K562 (cell line): ENCODE data around the gene TMEM88. TPM values are rescaled to one million over a fixed set of nuclear protein-coding genes. Genes with fewer than 3 reads are reported as not detected.

Experiments used
- ATAC-seq: fragments of 200-7000 bp; cut with Tn5 transposase; 3 replicates; pipeline ENCODE4 v1.9.1; 2020; ENCODE audit warnings: moderate library complexity
- BruUV-seq: library from RNA; stranded (reverse); fragments of 400-500 nt; replicated peaks from 2 replicates; lab custom pipeline; 2021; lab: Mats Ljungman, UMichigan
- CTCF ChIA-PET: fragments of 300-600 bp; formaldehyde crosslinking; extraction: SDS; loops from one replicate; lab custom pipeline; 2021; ENCODE audit warnings: low intra/inter-chr PET ratio; lab: Yijun Ruan, JAX
- POLR2A ChIA-PET: fragments of 300-600, 350-650 bp; sonication (Branson Sonifier 250); formaldehyde crosslinking; extraction: SDS; loops from one replicate; lab custom pipeline; 2021; ENCODE audit warnings: antibody characterized with exemption, inconsistent platforms; lab: Yijun Ruan, JAX
- DNase-seq, 4 experiments: peaks; one replicate each; pipeline versions ENCODE4 v3.0.0 to v3.0.0-alpha.2; 2011 to 2018; ENCODE audit warnings: low spot score in 3 of 4, mixed read lengths in 3 of 4; ENCODE audit errors: extremely low read depth in 1 of 4
- FAIRE-seq: peaks from 2 replicates; lab custom pipeline; 2011; peaks lifted over from hg19 to GRCh38; lab: Jason Lieb, UNC
- H2AFZ ChIP-seq: 2 replicates; pipeline ENCODE4 v1.6.0; 2011; ENCODE audit warnings: low read depth, low read length, control low read depth, inconsistent platforms
- H3K27ac ChIP-seq: fragments of 200-600 bp; 3 replicates; pipeline ENCODE4 v1.8.0; 2011; ENCODE audit warnings: low read depth, mild to moderate bottlenecking, control low read depth, inconsistent platforms, low read length, moderate library complexity, mixed read lengths; ENCODE audit errors: extremely low read depth
- H3K27me3 ChIP-seq, 2 experiments: fragments of 300-600 bp in 1 of 2; 2 replicates in 1 of 2; 3 replicates in 1 of 2; pipeline versions ENCODE4 v1.6.0 to v1.8.0; 2011; ENCODE audit warnings: inconsistent platforms in 2 of 2, low read length in 2 of 2, mild to moderate bottlenecking in 1 of 2, mixed read lengths in 1 of 2, moderate library complexity in 1 of 2; ENCODE audit not compliant: control insufficient read depth in 2 of 2, insufficient read depth in 2 of 2
- H3K36me3 ChIP-seq: fragments of 300-600 bp; 3 replicates; pipeline ENCODE4 v1.8.0; 2011; ENCODE audit warnings: mild to moderate bottlenecking, low read length, inconsistent platforms; ENCODE audit not compliant: control insufficient read depth, insufficient read depth
- H3K4me1 ChIP-seq, 2 experiments: fragments of 200-600 bp in 1 of 2; replicated peaks in 1 of 2; 2 replicates in 1 of 2; 3 replicates in 1 of 2; pipeline versions ENCODE4 v1.5.1 to v1.8.0; 2011; ENCODE audit warnings: inconsistent platforms in 2 of 2, low read length in 2 of 2, mild to moderate bottlenecking in 1 of 2, mixed read lengths in 1 of 2, moderate library complexity in 1 of 2; ENCODE audit not compliant: control insufficient read depth in 2 of 2, insufficient read depth in 2 of 2
- H3K4me2 ChIP-seq: 2 replicates; pipeline ENCODE4 v1.6.1; 2011; ENCODE audit warnings: low read length, control low read depth, inconsistent platforms, mixed read lengths; ENCODE audit not compliant: insufficient read depth
- H3K4me3 ChIP-seq: fragments of 200-600 bp; sonication (generic), shearing (Covaris generic); 2 replicates; pipeline ENCODE4 v1.5.1; 2016; ENCODE audit warnings: control low read depth, inconsistent platforms
- H3K79me2 ChIP-seq: fragments of 200-600 bp; 3 replicates; pipeline ENCODE4 v1.8.0; 2011; ENCODE audit warnings: low read length, inconsistent platforms; ENCODE audit not compliant: control insufficient read depth, insufficient read depth
- H3K9ac ChIP-seq, 2 experiments: 2 replicates each; pipeline versions ENCODE4 v1.6.0 to v1.6.1; 2011; ENCODE audit warnings: low read depth in 2 of 2, low read length in 2 of 2, control low read depth in 1 of 2, inconsistent platforms in 1 of 2, mild to moderate bottlenecking in 1 of 2, mixed read lengths in 1 of 2; ENCODE audit not compliant: insufficient read depth in 1 of 2
- H3K9me1 ChIP-seq: one replicate; pipeline ENCODE4 v1.6.0; 2011; ENCODE audit warnings: inconsistent platforms, mild to moderate bottlenecking, low read length, moderate library complexity; ENCODE audit not compliant: control insufficient read depth, insufficient read depth
- H3K9me3 ChIP-seq: replicated peaks from 2 replicates; pipeline ENCODE4 v1.5.1; 2011; ENCODE audit warnings: low read depth, low read length, inconsistent platforms; ENCODE audit not compliant: control insufficient read depth, insufficient read depth
- H4K20me1 ChIP-seq: replicated peaks from 2 replicates; pipeline ENCODE4 v1.6.1; 2011; ENCODE audit warnings: low read length, inconsistent platforms, mixed read lengths; ENCODE audit not compliant: control insufficient read depth, insufficient read depth
- POLR3A ChIP-seq: IDR thresholded peaks from 2 replicates; pipeline ENCODE4 v1.6.1; 2011; ENCODE audit warnings: borderline replicate concordance, mild to moderate bottlenecking, moderate library complexity; ENCODE audit not compliant: insufficient read length, insufficient read depth; ENCODE audit errors: extremely low read depth
- POU5F1 ChIP-seq: fragments of 150-350 bp; IDR thresholded peaks from 2 replicates; pipeline ENCODE4 v1.6.1; 2014; ENCODE audit warnings: borderline replicate concordance, low read length, low read depth, mild to moderate bottlenecking; ENCODE audit not compliant: partially characterized antibody
- ZNF408 ChIP-seq: fragments of 250-450 bp; sonication (Bioruptor Pico); IDR thresholded peaks from 2 replicates; pipeline ENCODE4 v1.4.0; 2020; ENCODE audit warnings: low read depth, mild to moderate bottlenecking, moderate library complexity
- WGBS: fragments of 100-300 bp; shearing (Covaris generic); methylation state at CpG from one replicate; pipeline ENCODE4 v1.1.6; 2016; ENCODE audit warnings: low coverage, mixed read lengths; ENCODE audit not compliant: insufficient coverage; ENCODE audit errors: missing lambda C conversion rate; 5-methylcytosine and 5-hydroxymethylcytosine counted together
- in situ Hi-C: fragments of 300-500 bp; cut with MboI; formaldehyde crosslinking; loops from 4 replicates; pipeline ENCODE4 v1.15.0; 2018; ENCODE audit warnings: inconsistent platforms, mixed read lengths
- intact Hi-C: fragments of 100-400 bp; cut with micrococcal nuclease; formaldehyde crosslinking; loops from 2 replicates; pipeline ENCODE4 v1.14.2; 2022
- polyA plus RNA-seq, 8 experiments: library from polyadenylated mRNA; depleted of rRNA in 4 of 8; stranded (reverse) in 5 of 8; unstranded in 3 of 8; fragments of >200 nt; fragmentation: Nextera tagmentation in 2 of 8; fragmentation: Illumina TruSeq in 1 of 8; extraction: Ambion mirVana in 2 of 8; extraction: Trizol in 1 of 8; gene quantifications; 2 replicates each; pipeline versions ENCODE4 v1.2.1 to v1.2.3, GENCODE V29; 2011 to 2014; ENCODE audit warnings: inconsistent platforms in 1 of 8, missing spikeins in 1 of 8
- total RNA-seq, 7 experiments: library from RNA; depleted of rRNA in 6 of 7; stranded (reverse); fragments of >200 nt in 6 of 7; fragmentation: Illumina TruSeq in 2 of 7; extraction: Trizol in 2 of 7; gene quantifications; 2 replicates each; pipeline versions ENCODE4 v1.2.1 to v1.2.3, GENCODE V29; 2011 to 2021; ENCODE audit warnings: low replicate concordance in 1 of 7
- TF ChIP-seq, protein P1 (sequence below): fragments of 450-650 bp; formaldehyde crosslinking; IDR thresholded peaks from 2 replicates; pipeline ENCODE4 v1.4.0; 2020; ENCODE audit warnings: mild to moderate bottlenecking, mixed read lengths
- TF ChIP-seq, protein P2 (sequence below): fragments of 450-650 bp; conservative IDR thresholded peaks from 2 replicates; pipeline ENCODE4 v1.6.1; 2016; ENCODE audit warnings: missing genetic modification characterization, low read depth, mild to moderate bottlenecking, control low read depth, missing compliant biosample characterization
- TF ChIP-seq, protein P3 (sequence below): fragments of 450-650 bp; IDR thresholded peaks from one replicate; pipeline ENCODE4 v1.6.1; 2018; ENCODE audit warnings: mild to moderate bottlenecking, moderate library complexity; ENCODE audit not compliant: partially characterized antibody
- TF ChIP-seq, protein P4 (sequence below): fragments of 250-450 bp; sonication (Bioruptor Pico); IDR thresholded peaks from 2 replicates; pipeline ENCODE4 v1.8.0; 2021; ENCODE audit warnings: mild to moderate bottlenecking, moderate library complexity
- TF ChIP-seq, protein P5 (sequence below): fragments of 450-650 bp; formaldehyde crosslinking; conservative IDR thresholded peaks from 2 replicates; pipeline ENCODE4 v1.4.0; 2022; ENCODE audit warnings: mild to moderate bottlenecking, missing genetic modification characterization
- TF ChIP-seq, protein P6 (sequence below), 2 experiments: fragments of 450-650 bp; IDR thresholded peaks; 2 replicates each; pipeline ENCODE4 v1.6.1; 2016

Gene TMEM88
- total and polyA plus RNA-seq, 9 of the 15 experiments (the other 6 are each of a cell fraction or from before 2014, with no cell fraction given) = 0.10 to 1.4 (median 0.36) TPM; not detected in 3

DNA sequence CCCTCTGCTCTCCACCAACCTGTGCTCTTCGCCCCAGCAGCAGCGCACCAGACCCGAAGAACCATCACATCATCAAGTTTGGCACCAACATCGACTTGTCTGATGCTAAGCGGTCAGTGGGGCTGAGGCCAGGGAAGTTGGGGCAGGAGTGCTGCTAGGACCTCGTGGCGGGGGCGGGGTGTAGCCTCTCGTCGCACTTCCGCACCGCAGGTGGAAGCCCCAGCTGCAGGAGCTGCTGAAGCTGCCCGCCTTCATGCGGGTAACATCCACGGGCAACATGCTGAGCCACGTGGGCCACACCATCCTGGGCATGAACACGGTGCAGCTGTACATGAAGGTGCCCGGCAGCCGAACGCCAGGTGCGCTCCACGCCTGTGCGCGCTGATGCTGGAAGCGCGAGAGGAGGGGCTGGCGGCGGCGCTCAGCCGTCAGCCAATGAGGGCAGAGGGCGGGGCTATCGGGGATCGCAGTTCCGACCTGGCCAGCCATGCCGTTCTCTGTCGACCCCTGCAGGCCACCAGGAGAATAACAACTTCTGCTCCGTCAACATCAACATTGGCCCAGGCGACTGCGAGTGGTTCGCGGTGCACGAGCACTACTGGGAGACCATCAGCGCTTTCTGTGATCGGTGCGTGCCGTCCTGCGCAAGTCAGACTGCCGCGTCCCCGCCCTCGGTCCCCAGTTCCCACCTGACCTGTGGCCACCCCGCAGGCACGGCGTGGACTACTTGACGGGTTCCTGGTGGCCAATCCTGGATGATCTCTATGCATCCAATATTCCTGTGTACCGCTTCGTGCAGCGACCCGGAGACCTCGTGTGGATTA lies 3.2 kb upstream of the TMEM88 start:
- H4K20me1 ChIP-seq = no peaks in the 10 kb centered on the region
- POLR2A ChIA-PET = interaction anchor here (1.0 to 1.1 kb wide), 2 partner anchors 10 to 19 kb away, joined by 4 read pairs; no protein-coding TSS in a partner anchor
- in situ Hi-C loops = no loop called here
- H3K27ac ChIP-seq = no peak overlapping the region
- H3K4me1 ChIP-seq = peaks cover 5 to 38% of the 10 kb centered on the region in 2 experiments; a peak in 3 of 5 replicates
- BruUV-seq = no TSS peak
- H2AFZ ChIP-seq = no peak overlapping the region
- FAIRE-seq (no peak), ATAC-seq (peak; percentile 61), DNase-seq (peak; percentile 51 to 64 (median 54))
- peaks cover 6% of the 10 kb centered on the region; the same call in 1 of the 3 replicates for H3K79me2 ChIP-seq
- peaks cover 56% of the 10 kb centered on the region; the same call in 2 of the 3 replicates for H3K36me3 ChIP-seq
- no peak overlapping the region for H3K4me3 ChIP-seq
- CTCF ChIA-PET = interaction anchor here (0.6 to 1.3 kb wide), 2 partner anchors 29 to 108 kb away, joined by 3 to 8 read pairs; no protein-coding TSS in a partner anchor
- no peaks in the 10 kb centered on the region for H3K27me3 ChIP-seq
- no peak overlapping the region for H3K9ac ChIP-seq
- H3K4me2 ChIP-seq = no peak overlapping the region
- no peaks in the 10 kb centered on the region for H3K9me3 ChIP-seq
- intact Hi-C loops = loop anchor here (10.0 kb wide), 1 partner anchor 107 kb away; no protein-coding TSS in a partner anchor
- H3K9me1 ChIP-seq = no peaks in the 10 kb centered on the region
- 92% methylated on average over 17 of the region's 60 CpGs for WGBS
- TF ChIP-seq, protein P1, sequence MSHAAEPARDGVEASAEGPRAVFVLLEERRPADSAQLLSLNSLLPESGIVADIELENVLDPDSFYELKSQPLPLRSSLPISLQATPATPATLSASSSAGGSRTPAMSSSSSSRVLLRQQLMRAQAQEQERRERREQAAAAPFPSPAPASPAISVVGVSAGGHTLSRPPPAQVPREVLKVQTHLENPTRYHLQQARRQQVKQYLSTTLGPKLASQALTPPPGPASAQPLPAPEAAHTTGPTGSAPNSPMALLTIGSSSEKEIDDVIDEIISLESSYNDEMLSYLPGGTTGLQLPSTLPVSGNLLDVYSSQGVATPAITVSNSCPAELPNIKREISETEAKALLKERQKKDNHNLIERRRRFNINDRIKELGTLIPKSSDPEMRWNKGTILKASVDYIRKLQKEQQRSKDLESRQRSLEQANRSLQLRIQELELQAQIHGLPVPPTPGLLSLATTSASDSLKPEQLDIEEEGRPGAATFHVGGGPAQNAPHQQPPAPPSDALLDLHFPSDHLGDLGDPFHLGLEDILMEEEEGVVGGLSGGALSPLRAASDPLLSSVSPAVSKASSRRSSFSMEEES (CRISPR knock-in tag) = no peak
- TF ChIP-seq, protein P2, sequence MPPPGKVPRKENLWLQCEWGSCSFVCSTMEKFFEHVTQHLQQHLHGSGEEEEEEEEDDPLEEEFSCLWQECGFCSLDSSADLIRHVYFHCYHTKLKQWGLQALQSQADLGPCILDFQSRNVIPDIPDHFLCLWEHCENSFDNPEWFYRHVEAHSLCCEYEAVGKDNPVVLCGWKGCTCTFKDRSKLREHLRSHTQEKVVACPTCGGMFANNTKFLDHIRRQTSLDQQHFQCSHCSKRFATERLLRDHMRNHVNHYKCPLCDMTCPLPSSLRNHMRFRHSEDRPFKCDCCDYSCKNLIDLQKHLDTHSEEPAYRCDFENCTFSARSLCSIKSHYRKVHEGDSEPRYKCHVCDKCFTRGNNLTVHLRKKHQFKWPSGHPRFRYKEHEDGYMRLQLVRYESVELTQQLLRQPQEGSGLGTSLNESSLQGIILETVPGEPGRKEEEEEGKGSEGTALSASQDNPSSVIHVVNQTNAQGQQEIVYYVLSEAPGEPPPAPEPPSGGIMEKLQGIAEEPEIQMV (tag) = no peak
- TF ChIP-seq POLR3A (no peak), ZNF408 (no peak), POU5F1 (no peak)
- TF ChIP-seq, protein P3, sequence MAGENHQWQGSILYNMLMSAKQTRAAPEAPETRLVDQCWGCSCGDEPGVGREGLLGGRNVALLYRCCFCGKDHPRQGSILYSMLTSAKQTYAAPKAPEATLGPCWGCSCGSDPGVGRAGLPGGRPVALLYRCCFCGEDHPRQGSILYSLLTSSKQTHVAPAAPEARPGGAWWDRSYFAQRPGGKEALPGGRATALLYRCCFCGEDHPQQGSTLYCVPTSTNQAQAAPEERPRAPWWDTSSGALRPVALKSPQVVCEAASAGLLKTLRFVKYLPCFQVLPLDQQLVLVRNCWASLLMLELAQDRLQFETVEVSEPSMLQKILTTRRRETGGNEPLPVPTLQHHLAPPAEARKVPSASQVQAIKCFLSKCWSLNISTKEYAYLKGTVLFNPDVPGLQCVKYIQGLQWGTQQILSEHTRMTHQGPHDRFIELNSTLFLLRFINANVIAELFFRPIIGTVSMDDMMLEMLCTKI = no peak
- TF ChIP-seq, protein P4, sequence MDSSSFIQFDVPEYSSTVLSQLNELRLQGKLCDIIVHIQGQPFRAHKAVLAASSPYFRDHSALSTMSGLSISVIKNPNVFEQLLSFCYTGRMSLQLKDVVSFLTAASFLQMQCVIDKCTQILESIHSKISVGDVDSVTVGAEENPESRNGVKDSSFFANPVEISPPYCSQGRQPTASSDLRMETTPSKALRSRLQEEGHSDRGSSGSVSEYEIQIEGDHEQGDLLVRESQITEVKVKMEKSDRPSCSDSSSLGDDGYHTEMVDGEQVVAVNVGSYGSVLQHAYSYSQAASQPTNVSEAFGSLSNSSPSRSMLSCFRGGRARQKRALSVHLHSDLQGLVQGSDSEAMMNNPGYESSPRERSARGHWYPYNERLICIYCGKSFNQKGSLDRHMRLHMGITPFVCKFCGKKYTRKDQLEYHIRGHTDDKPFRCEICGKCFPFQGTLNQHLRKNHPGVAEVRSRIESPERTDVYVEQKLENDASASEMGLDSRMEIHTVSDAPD = no peak
- TF ChIP-seq, protein P5, sequence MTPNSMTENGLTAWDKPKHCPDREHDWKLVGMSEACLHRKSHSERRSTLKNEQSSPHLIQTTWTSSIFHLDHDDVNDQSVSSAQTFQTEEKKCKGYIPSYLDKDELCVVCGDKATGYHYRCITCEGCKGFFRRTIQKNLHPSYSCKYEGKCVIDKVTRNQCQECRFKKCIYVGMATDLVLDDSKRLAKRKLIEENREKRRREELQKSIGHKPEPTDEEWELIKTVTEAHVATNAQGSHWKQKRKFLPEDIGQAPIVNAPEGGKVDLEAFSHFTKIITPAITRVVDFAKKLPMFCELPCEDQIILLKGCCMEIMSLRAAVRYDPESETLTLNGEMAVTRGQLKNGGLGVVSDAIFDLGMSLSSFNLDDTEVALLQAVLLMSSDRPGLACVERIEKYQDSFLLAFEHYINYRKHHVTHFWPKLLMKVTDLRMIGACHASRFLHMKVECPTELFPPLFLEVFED (CRISPR knock-in tag) = no peak
- TF ChIP-seq, protein P6, sequence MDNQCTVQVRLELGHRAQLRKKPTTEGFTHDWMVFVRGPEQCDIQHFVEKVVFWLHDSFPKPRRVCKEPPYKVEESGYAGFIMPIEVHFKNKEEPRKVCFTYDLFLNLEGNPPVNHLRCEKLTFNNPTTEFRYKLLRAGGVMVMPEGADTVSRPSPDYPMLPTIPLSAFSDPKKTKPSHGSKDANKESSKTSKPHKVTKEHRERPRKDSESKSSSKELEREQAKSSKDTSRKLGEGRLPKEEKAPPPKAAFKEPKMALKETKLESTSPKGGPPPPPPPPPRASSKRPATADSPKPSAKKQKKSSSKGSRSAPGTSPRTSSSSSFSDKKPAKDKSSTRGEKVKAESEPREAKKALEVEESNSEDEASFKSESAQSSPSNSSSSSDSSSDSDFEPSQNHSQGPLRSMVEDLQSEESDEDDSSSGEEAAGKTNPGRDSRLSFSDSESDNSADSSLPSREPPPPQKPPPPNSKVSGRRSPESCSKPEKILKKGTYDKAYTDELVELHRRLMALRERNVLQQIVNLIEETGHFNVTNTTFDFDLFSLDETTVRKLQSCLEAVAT (IDR thresholded peaks at IDR 0.05) = peak in 1 of 2 experiments; percentile 90; a peak in 2 of 4 replicates
